ENCODE data around the gene RBP7.

The RBP7 gene

DNA sequence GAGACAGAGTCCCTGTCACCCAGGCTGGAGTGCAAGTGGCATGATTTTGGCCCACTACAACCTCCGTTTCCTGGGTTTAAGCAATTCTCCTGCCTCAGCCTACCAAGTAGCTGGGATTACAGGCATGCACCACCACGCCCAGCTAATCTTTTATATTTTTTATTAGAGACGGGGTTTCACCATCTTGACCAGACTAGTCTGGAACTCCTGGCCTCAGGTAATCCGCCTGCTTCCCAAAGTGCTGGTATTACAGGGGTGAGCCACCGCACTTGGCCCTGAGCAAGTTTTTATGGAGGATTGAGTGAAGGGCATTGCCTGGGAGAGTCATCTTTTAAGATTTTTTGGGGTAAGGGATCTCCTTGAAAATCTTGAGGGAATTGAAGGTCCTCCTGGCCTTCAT lies 64.2 kb downstream of the RBP7 start:
- Histone ChIP-seq H3K27me3 (replicated peaks; ENCODE audit: control insufficient read depth, insufficient read depth, low read length, poor library complexity, severe bottlenecking) (no peaks in the 10 kb centered on the region), H3K9me3 (ENCODE audit: control insufficient read depth, low read length) (no peaks in the 10 kb centered on the region), H3K4me1 (ENCODE audit: control insufficient read depth, insufficient read depth, low read length, poor library complexity, severe bottlenecking) (no peaks in the 10 kb centered on the region), H3K4me3 (ENCODE audit: insufficient read depth, low read depth, low read length, poor library complexity, severe bottlenecking) (no peak overlapping the region), H3K27ac (ENCODE audit: insufficient read depth, low read length, poor library complexity, severe bottlenecking) (no peak overlapping the region), H3K36me3 (ENCODE audit: control insufficient read depth, insufficient read depth, low read length) (peaks cover 5% of the 10 kb centered on the region)
- no peak for DNase-seq

DNA sequence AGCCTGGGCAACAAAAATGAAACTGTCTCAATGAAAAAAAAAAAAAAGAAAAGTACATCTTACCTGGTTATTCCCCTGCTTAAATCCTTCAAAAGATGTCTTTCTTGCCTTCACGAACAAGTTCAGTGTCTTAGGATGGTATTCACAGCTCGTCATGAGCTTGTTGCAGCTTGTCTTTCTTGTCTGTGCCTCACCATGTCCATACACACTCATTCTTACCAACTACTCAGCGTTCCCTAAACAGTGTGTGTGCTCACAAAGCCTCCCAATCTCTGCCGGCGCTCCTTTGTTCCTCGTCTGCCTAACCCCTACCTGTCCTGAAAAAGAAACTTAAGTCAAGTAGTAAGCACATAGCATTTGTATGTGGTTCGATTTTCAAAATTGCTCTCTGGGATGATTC lies 66.8 kb downstream of the RBP7 start:
- Histone ChIP-seq H3K27me3 (replicated peaks; ENCODE audit: control insufficient read depth, insufficient read depth, low read length, poor library complexity, severe bottlenecking) (no peaks in the 10 kb centered on the region), H3K9me3 (ENCODE audit: control insufficient read depth, low read length) (no peaks in the 10 kb centered on the region), H3K36me3 (ENCODE audit: control insufficient read depth, insufficient read depth, low read length) (peaks cover 2% of the 10 kb centered on the region), H3K4me1 (ENCODE audit: control insufficient read depth, insufficient read depth, low read length, poor library complexity, severe bottlenecking) (no peaks in the 10 kb centered on the region), H3K27ac (ENCODE audit: insufficient read depth, low read length, poor library complexity, severe bottlenecking) (no peak overlapping the region), H3K4me3 (ENCODE audit: insufficient read depth, low read depth, low read length, poor library complexity, severe bottlenecking) (no peak overlapping the region)
- no peak for DNase-seq

DNA sequence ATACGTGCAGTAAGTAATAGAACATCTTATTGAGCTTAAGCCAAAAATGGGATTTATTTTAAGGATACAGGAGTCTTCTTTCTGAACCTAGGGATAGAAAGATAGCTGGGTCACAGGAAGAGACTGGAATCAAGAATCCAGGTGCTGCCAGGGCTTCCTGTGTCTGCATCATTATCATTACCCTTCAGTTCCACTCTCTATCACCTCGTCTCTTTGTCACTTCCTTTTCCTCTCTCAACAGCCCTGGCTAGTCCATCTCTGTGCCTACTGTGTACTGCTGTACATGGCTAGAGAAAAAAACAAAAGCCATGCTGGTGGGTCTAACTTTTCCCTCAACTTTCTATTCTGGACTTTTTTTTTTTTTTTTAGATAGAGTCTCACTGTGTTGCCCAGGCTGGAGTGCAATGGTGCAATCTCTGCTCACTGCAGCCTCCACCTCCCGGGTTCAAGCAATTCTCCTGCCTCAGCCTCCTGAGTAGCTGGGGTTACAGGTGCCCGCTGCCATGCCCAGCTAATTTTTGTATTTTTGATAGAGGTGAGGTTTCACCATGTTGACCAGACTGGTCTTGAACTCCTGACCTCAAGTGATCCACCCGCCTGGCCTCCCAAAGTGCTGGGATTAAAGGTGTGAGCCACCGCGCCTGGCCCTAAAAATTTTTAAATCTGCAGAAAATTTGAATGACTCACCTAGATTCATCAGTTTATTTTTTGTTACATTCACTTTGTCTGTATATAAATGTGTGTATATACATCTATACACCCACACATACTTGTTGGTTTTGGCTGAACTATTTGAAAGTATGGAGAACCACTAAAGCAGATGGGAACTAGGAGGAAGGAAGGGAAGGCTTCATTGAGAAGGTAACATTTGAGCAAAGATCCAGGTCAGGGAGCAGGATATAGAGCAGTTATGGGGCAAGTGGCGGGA lies 67.7 kb downstream of the RBP7 start:
- no peaks in the 10 kb centered on the region for H3K4me1 ChIP-seq (ENCODE audit: control insufficient read depth, insufficient read depth, low read length, poor library complexity, severe bottlenecking)
- DNase-seq: no peak

DNA sequence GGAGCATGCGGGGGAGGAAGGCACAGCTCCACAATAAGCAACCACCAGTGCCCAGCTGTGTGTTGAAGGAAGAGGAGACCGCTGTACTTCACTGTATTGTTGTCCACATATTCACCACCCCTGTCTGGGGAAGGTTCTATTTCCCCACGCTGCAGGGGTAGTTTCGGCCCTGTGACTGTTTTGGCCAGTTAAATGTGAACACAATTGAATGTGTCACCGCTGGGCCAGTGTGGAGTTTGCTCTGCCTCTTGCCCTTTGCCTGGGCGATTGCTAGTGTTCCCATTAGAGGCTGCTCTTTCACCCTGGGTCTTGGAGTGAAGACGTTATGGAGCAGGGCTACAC lies 68.3 kb downstream of the RBP7 start:
- H3K36me3 ChIP-seq (ENCODE audit: control insufficient read depth, insufficient read depth, low read length): peaks cover 5% of the 10 kb centered on the region
- H3K27ac ChIP-seq (ENCODE audit: insufficient read depth, low read length, poor library complexity, severe bottlenecking): no peak overlapping the region
- DNase-seq: no peak
- no peak overlapping the region for H3K4me3 ChIP-seq (ENCODE audit: insufficient read depth, low read depth, low read length, poor library complexity, severe bottlenecking)
- H3K4me1 ChIP-seq (ENCODE audit: control insufficient read depth, insufficient read depth, low read length, poor library complexity, severe bottlenecking): no peaks in the 10 kb centered on the region
- no peaks in the 10 kb centered on the region for H3K27me3 ChIP-seq (replicated peaks; ENCODE audit: control insufficient read depth, insufficient read depth, low read length, poor library complexity, severe bottlenecking)
- H3K9me3 ChIP-seq (ENCODE audit: control insufficient read depth, low read length): no peaks in the 10 kb centered on the region

More for the DNA sequence above, 67.7 kb downstream of the RBP7 start:
- Histone ChIP-seq H3K9me3 (ENCODE audit: control insufficient read depth, low read length) (no peaks in the 10 kb centered on the region), H3K27ac (ENCODE audit: insufficient read depth, low read length, poor library complexity, severe bottlenecking) (no peak overlapping the region), H3K27me3 (replicated peaks; ENCODE audit: control insufficient read depth, insufficient read depth, low read length, poor library complexity, severe bottlenecking) (no peaks in the 10 kb centered on the region), H3K36me3 (ENCODE audit: control insufficient read depth, insufficient read depth, low read length) (peaks cover 5% of the 10 kb centered on the region), H3K4me3 (ENCODE audit: insufficient read depth, low read depth, low read length, poor library complexity, severe bottlenecking) (no peak overlapping the region)

Data from effector memory CD4-positive, alpha-beta T cell (primary cell).